GM19043 (cell line): ENCODE results near the gene ALOX5AP.
A peak's percentile ranks its signal among the peaks of the same experiment; 100 is the strongest.

ENCODE experiments used
- ATAC-seq: cut with Tn5 transposase; IDR thresholded peaks from one replicate; pipeline ENCODE4 v1.9.1; 2021; ENCODE audit warnings: low read depth; ENCODE audit not compliant: unreplicated experiment

The ALOX5AP gene

GRCh38 chr13:30791354-30792001 is 56.1 kb downstream of the ALOX5AP start:
- ATAC-seq, result no peak

- no peak for ATAC-seq
These were observed 57.1 kb downstream of the ALOX5AP start for GRCh38 chr13:30792285-30793000.

GRCh38 chr13:30796132-30796572 is 60.8 kb downstream of the ALOX5AP start:
- ATAC-seq, result no peak

- no peak for ATAC-seq
These were observed 61.6 kb downstream of the ALOX5AP start for GRCh38 chr13:30796631-30797601.

GRCh38 chr13:30797847-30798535 is 62.6 kb downstream of the ALOX5AP start:
- no peak for ATAC-seq

GRCh38 chr13:30798776-30799355 is 63.5 kb downstream of the ALOX5AP start:
- no peak for ATAC-seq

- no peak for ATAC-seq
These were observed 64.0 kb downstream of the ALOX5AP start for GRCh38 chr13:30799356-30799824.

- no peak for ATAC-seq
These were observed 64.8 kb downstream of the ALOX5AP start for GRCh38 chr13:30800107-30800506.

GRCh38 chr13:30802501-30802900 is 67.2 kb downstream of the ALOX5AP start:
- ATAC-seq, result no peak

GRCh38 chr13:30802953-30803478 is 67.7 kb downstream of the ALOX5AP start:
- peak; percentile 92 for ATAC-seq

GRCh38 chr13:30803749-30804148 is 68.4 kb downstream of the ALOX5AP start:
- ATAC-seq, result no peak

- ATAC-seq, result no peak
These were observed 69.1 kb downstream of the ALOX5AP start for GRCh38 chr13:30804474-30804873.

- no peak for ATAC-seq
These were observed 69.8 kb downstream of the ALOX5AP start for GRCh38 chr13:30805132-30805537.

- ATAC-seq, result no peak
These were observed 70.3 kb downstream of the ALOX5AP start for GRCh38 chr13:30805603-30806011.

GRCh38 chr13:30806784-30807183 is 71.4 kb downstream of the ALOX5AP start:
- no peak for ATAC-seq

GRCh38 chr13:30807392-30807791 is 72.0 kb downstream of the ALOX5AP start:
- ATAC-seq, result no peak

GRCh38 chr13:30808600-30808999 is 73.3 kb downstream of the ALOX5AP start:
- no peak for ATAC-seq

GRCh38 chr13:30809787-30810186 is 74.4 kb downstream of the ALOX5AP start:
- ATAC-seq, result no peak

GRCh38 chr13:30810261-30810701 is 74.9 kb downstream of the ALOX5AP start:
- ATAC-seq, result no peak

- ATAC-seq, result no peak
These were observed 75.5 kb downstream of the ALOX5AP start for GRCh38 chr13:30810801-30811200.
